Body of pancreas (tissue), 4 donors: ENCODE results near the gene ALG1. TPM values are rescaled to one million over a fixed set of nuclear protein-coding genes. Genes with fewer than 3 reads are reported as not detected.
"Not testable (repeated sequence)": the region's sequence is repeated elsewhere in the genome, so short reads cannot be mapped to it uniquely, and the experiment has no call there.

Experiments
- ATAC-seq: fragments of 150-250 bp; one replicate; pipeline ENCODE4 v1.9.1; 2016
- DNase-seq, 4 donors: peaks; one replicate each; pipeline ENCODE4 v3.0.0-alpha.2; 2019
- H3K27ac ChIP-seq, 4 donors: fragments of 200-600 bp; sonication (generic); 1 replicate in 3 of 4; 2 replicates in 1 of 4; pipeline versions ENCODE4 v1.5.1 to v1.6.1; 2016 to 2019; ENCODE audit warnings: mild to moderate bottlenecking in 1 of 4, mixed read lengths in 1 of 4, moderate library complexity in 1 of 4
- H3K27me3 ChIP-seq, 2 donors: fragments of 200-600 bp; sonication (generic); one replicate each; pipeline ENCODE4 v1.6.0; 2016; ENCODE audit warnings: mild to moderate bottlenecking in 1 of 2
- H3K36me3 ChIP-seq, 2 donors: fragments of 200-600 bp; sonication (generic); replicated peaks in 1 of 2; 2 replicates each; pipeline ENCODE4 v1.5.1; 2016; ENCODE audit warnings: low read depth in 2 of 2; ENCODE audit not compliant: insufficient read depth in 1 of 2
- H3K4me1 ChIP-seq: fragments of 200-600 bp; sonication (generic); one replicate; pipeline ENCODE4 v1.6.0; 2016
- H3K4me3 ChIP-seq, 2 donors: fragments of 200-600 bp; sonication (generic); 1 replicate in 1 of 2; 2 replicates in 1 of 2; pipeline ENCODE4 v1.5.1; 2016 to 2019
- H3K9me3 ChIP-seq, 3 donors: fragments of 200-600 bp; sonication (generic); 1 replicate in 2 of 3; 2 replicates in 1 of 3; pipeline ENCODE4 v1.5.1; 2016
- CTCF ChIP-seq, 7 experiments: fragments of 450-650 bp in 4 of 7; fragments of 200-600 bp in 3 of 7; sonication (generic) in 3 of 7; IDR thresholded peaks; one replicate each; pipeline ENCODE4 v1.5.1; 2016 to 2019; ENCODE audit warnings: antibody characterized with exemption in 7 of 7
- POLR2A ChIP-seq, 3 donors: fragments of 450-650 bp; IDR thresholded peaks; one replicate each; pipeline ENCODE4 v1.6.1; 2016; ENCODE audit warnings: antibody characterized with exemption in 3 of 3, mild to moderate bottlenecking in 2 of 3
- WGBS, 2 donors: methylation state at CpG; one replicate each; pipeline ENCODE4 v1.1.5; 2017; 5-methylcytosine and 5-hydroxymethylcytosine counted together
- intact Hi-C: fragments of 100-400 bp; cut with DNase I; formaldehyde crosslinking; loops from one replicate; pipeline ENCODE4 v1.15.1; 2023
- total RNA-seq, 2 donors: library from RNA; depleted of rRNA; stranded (reverse); fragments of >200 nt; gene quantifications; one replicate each; pipeline ENCODE4 v1.1.0, GENCODE V29; 2016

Gene ALG1
- total RNA-seq, 2 donors from 2014 or later: 20.2 to 26.0 TPM

- H3K36me3 ChIP-seq: no peaks in the 10 kb centered on the region
- no peak for TF ChIP-seq POLR2A (IDR thresholded peaks at IDR 0.05)
- H3K9me3 ChIP-seq: no peaks in the 10 kb centered on the region
- H3K27ac ChIP-seq: no peak overlapping the region
- DNase-seq (no peak), ATAC-seq (no peak)
- intact Hi-C loops: no loop called here
- no peaks in the 10 kb centered on the region for H3K27me3 ChIP-seq
- peaks cover 6% of the 10 kb centered on the region for H3K4me1 ChIP-seq
- WGBS, 2 donors: 72 to 75% methylated on average over 12 of the region's 12 CpGs
- H3K4me3 ChIP-seq: no peak overlapping the region
Observed at GRCh38 chr16:5041600-5042133, 30.0 kb upstream of the ALG1 start.

- Histone ChIP-seq H3K36me3 (no peaks in the 10 kb centered on the region), H3K27me3 (no peaks in the 10 kb centered on the region), H3K27ac (no peak overlapping the region), H3K4me3 (no peak overlapping the region), H3K9me3 (no peaks in the 10 kb centered on the region), H3K4me1 (no peaks in the 10 kb centered on the region)
- DNase-seq: no peak
- TF ChIP-seq POLR2A (IDR thresholded peaks at IDR 0.05) (no peak), CTCF (IDR thresholded peaks at IDR 0.05) (no peak)
- ATAC-seq: no peak
- intact Hi-C loops: no loop called here
- 63 to 69% methylated on average over 11 to 14 of the region's 14 CpGs for WGBS, 2 donors
Observed at GRCh38 chr16:5042574-5043171, 29.0 kb upstream of the ALG1 start.

GRCh38 chr16:5044011-5044540 is 27.6 kb upstream of the ALG1 start:
- ATAC-seq: no peak
- TF ChIP-seq POLR2A (IDR thresholded peaks at IDR 0.05): no peak
- TF ChIP-seq CTCF (IDR thresholded peaks at IDR 0.05): no peak
- 79 to 86% methylated on average over 5 to 8 of the region's 8 CpGs for WGBS, 2 donors
- Histone ChIP-seq H3K27me3 (no peaks in the 10 kb centered on the region), H3K4me3 (no peak overlapping the region), H3K4me1 (no peaks in the 10 kb centered on the region), H3K27ac (no peak overlapping the region), H3K9me3 (no peaks in the 10 kb centered on the region), H3K36me3 (no peaks in the 10 kb centered on the region)
- intact Hi-C loops: no loop called here
- no peak for DNase-seq

- DNase-seq, H3K9me3 ChIP-seq, H3K4me3 ChIP-seq, H3K27me3 ChIP-seq, H3K27ac ChIP-seq, ATAC-seq, intact Hi-C loops, H3K4me1 ChIP-seq, H3K36me3 ChIP-seq: not testable (repeated sequence)
- WGBS, 2 donors: 90 to 97% methylated on average over 11 of the region's 11 CpGs
Observed at GRCh38 chr16:5044581-5044980, 27.1 kb upstream of the ALG1 start.

GRCh38 chr16:5045499-5046115 is 26.0 kb upstream of the ALG1 start:
- Histone ChIP-seq H3K4me1 (no peaks in the 10 kb centered on the region), H3K4me3 (no peak overlapping the region), H3K9me3 (no peaks in the 10 kb centered on the region), H3K27me3 (no peaks in the 10 kb centered on the region), H3K36me3 (no peaks in the 10 kb centered on the region), H3K27ac (no peak overlapping the region)
- intact Hi-C loops: no loop called here
- DNase-seq: no peak
- no peak for TF ChIP-seq POLR2A (IDR thresholded peaks at IDR 0.05)
- no peak for TF ChIP-seq CTCF (IDR thresholded peaks at IDR 0.05)
- WGBS, 2 donors: 81 to 83% methylated on average over 2 to 10 of the region's 10 CpGs
- no peak for ATAC-seq
